MCF 10A (cell line): ENCODE data around the gene ROR1. TPM values are rescaled to one million over a fixed set of nuclear protein-coding genes. Genes with fewer than 3 reads are reported as not detected.

Experiments
- BruUV-seq: library from RNA; stranded (reverse); fragments of 400-500 nt; replicated peaks from 2 replicates; lab custom pipeline; 2021; lab: Mats Ljungman, UMichigan
- CTCF ChIA-PET: fragments of 300-600 bp; sonication (Branson Sonifier 250); formaldehyde crosslinking; extraction: SDS; loops from one replicate; lab custom pipeline; 2021; ENCODE audit warnings: antibody characterized with exemption, inconsistent platforms; lab: Yijun Ruan, JAX
- POLR2A ChIA-PET: fragments of 300-600, 350-650 bp; sonication (Branson Sonifier 250); formaldehyde crosslinking; extraction: SDS; loops from one replicate; lab custom pipeline; 2020; ENCODE audit warnings: antibody characterized with exemption, inconsistent platforms; lab: Yijun Ruan, JAX
- DNase-seq: peaks from one replicate; pipeline ENCODE4 v3.0.0-alpha.2; 2018; ENCODE audit not compliant: unreplicated experiment
- H3K27ac Mint-ChIP-seq: one replicate; pipeline ENCODE4 v1.8.0; 2022; ENCODE audit warnings: mild to moderate bottlenecking, low read depth, mixed read lengths; ENCODE audit not compliant: unreplicated experiment
- H3K27me3 Mint-ChIP-seq: one replicate; pipeline ENCODE4 v1.8.0; 2022; ENCODE audit warnings: mixed read lengths; ENCODE audit not compliant: insufficient read depth, unreplicated experiment
- H3K36me3 Mint-ChIP-seq: one replicate; pipeline ENCODE4 v1.8.0; 2022; ENCODE audit warnings: mild to moderate bottlenecking, moderate library complexity, mixed read lengths; ENCODE audit not compliant: insufficient read depth, unreplicated experiment
- H3K4me1 Mint-ChIP-seq: one replicate; pipeline ENCODE4 v1.8.0; 2022; ENCODE audit warnings: mixed read lengths; ENCODE audit not compliant: insufficient read depth, unreplicated experiment
- H3K4me3 Mint-ChIP-seq: one replicate; pipeline ENCODE4 v1.8.0; 2022; ENCODE audit warnings: mild to moderate bottlenecking, moderate library complexity, mixed read lengths; ENCODE audit not compliant: unreplicated experiment
- H3K9me3 Mint-ChIP-seq: one replicate; pipeline ENCODE4 v1.8.0; 2022; ENCODE audit warnings: mixed read lengths; ENCODE audit not compliant: unreplicated experiment
- intact Hi-C: fragments of 100-400 bp; cut with micrococcal nuclease; formaldehyde crosslinking; loops from 2 replicates; pipeline ENCODE4 v1.14.1; 2022
- total RNA-seq: library from RNA; stranded (reverse); gene quantifications from 2 replicates; pipeline ENCODE4 v1.2.3, GENCODE V29; 2022
- TF ChIP-seq, protein P1 (sequence below): fragments of 200-600 bp; IDR thresholded peaks from one replicate; pipeline ENCODE4 v1.8.0; 2022; ENCODE audit warnings: antibody characterized with exemption, mild to moderate bottlenecking; ENCODE audit not compliant: unreplicated experiment

ROR1 gene
- total RNA-seq, 1 experiment from 2014 or later = 4.6 TPM

GRCh38 chr1:63748641-63749040 is 25.2 kb upstream of the ROR1 start:
- Mint-ChIP-seq H3K4me3 (no peak overlapping the region), H3K9me3 (no peaks in the 10 kb centered on the region), H3K36me3 (no peaks in the 10 kb centered on the region), H3K4me1 (peaks cover 11% of the 10 kb centered on the region), H3K27me3 (no peaks in the 10 kb centered on the region), H3K27ac (no peak overlapping the region)
- no peak for DNase-seq
- CTCF ChIA-PET = interaction anchor here (0.6 to 1.2 kb wide), 2 partner anchors 174 to 433 kb away, joined by 3 read pairs; no protein-coding TSS in a partner anchor
- no TSS peak for BruUV-seq
- POLR2A ChIA-PET = interaction anchor here (1.7 kb wide), 1 partner anchor 8 kb away, joined by 5 read pairs; no protein-coding TSS in a partner anchor
- TF ChIP-seq, protein P1, sequence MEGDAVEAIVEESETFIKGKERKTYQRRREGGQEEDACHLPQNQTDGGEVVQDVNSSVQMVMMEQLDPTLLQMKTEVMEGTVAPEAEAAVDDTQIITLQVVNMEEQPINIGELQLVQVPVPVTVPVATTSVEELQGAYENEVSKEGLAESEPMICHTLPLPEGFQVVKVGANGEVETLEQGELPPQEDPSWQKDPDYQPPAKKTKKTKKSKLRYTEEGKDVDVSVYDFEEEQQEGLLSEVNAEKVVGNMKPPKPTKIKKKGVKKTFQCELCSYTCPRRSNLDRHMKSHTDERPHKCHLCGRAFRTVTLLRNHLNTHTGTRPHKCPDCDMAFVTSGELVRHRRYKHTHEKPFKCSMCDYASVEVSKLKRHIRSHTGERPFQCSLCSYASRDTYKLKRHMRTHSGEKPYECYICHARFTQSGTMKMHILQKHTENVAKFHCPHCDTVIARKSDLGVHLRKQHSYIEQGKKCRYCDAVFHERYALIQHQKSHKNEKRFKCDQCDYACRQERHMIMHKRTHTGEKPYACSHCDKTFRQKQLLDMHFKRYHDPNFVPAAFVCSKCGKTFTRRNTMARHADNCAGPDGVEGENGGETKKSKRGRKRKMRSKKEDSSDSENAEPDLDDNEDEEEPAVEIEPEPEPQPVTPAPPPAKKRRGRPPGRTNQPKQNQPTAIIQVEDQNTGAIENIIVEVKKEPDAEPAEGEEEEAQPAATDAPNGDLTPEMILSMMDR = no peak
- intact Hi-C loops = no loop called here

DNA sequence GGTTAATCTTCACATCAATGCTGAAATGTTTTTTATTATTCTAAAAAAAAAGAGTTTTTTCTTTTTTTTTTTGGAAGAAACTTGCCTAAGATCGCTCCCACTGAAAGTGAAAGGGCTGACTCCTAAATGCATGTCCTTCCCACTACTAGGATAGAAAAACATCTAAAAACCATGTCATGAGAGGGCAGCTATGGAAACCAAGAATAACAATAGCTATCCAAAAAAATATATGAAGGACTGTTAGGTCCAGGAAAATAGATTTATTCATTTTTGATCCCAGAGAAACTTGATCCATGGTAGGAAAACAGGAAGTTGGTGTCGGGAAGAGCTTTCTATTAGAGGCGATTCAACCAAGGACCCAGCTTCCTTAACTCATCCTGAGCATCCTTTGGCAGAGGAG is 23.1 kb upstream of the ROR1 start:
- no peak for DNase-seq
- intact Hi-C loops = no loop called here
- Mint-ChIP-seq H3K4me3 (no peak overlapping the region), H3K9me3 (no peaks in the 10 kb centered on the region), H3K36me3 (no peaks in the 10 kb centered on the region), H3K27me3 (no peaks in the 10 kb centered on the region), H3K27ac (no peak overlapping the region), H3K4me1 (peaks cover 11% of the 10 kb centered on the region)
- no TSS peak for BruUV-seq
- POLR2A ChIA-PET = no interaction called here
- TF ChIP-seq, protein P1 = no peak
- CTCF ChIA-PET = interaction anchor here (0.8 to 1.1 kb wide), 2 partner anchors 9 to 386 kb away, joined by 3 read pairs; no protein-coding TSS in a partner anchor

DNA sequence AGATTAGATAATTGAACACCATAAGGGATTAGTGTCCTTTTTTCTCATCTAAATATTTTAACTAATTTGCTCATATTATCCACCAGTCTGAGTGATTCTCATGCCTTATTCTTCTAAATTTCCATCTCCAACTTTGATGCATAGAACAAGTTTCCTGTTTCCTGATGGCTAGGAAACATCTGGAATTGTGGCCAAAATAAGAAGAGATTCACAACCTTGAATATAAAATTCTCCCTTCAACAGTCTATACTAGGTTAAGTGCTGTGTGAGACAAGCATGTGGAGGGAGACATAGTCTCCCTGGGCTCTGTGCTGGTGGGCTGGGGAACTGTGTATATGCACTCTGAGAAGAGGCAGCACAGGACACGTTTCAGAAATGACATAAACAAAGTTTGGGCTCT is 21.6 kb upstream of the ROR1 start:
- Mint-ChIP-seq H3K27ac (no peak overlapping the region), H3K4me1 (peaks cover 5% of the 10 kb centered on the region), H3K4me3 (no peak overlapping the region), H3K9me3 (no peaks in the 10 kb centered on the region), H3K27me3 (no peaks in the 10 kb centered on the region), H3K36me3 (no peaks in the 10 kb centered on the region)
- no peak for DNase-seq
- POLR2A ChIA-PET = no interaction called here
- CTCF ChIA-PET = no interaction called here
- TF ChIP-seq, protein P1 = no peak
- intact Hi-C loops = no loop called here
- no TSS peak for BruUV-seq

DNA sequence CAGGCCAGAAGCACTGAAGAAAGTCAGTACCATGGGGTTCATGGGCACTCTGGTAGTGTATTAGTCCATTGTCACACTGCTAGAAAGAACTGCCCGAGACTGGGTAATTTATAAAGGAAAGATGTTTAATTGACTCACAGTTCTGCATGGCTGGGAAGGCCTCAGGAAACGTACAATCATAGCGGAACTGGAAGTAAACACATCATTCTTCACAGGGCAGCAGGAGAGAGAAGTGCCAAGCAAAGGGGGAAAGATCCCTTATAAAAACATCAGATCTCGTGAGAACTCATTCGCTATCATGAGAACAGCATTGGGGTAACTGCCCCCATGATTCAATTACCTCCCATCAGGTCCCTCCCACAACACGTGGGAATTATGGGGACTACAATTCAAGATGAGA is 20.2 kb upstream of the ROR1 start:
- ChIA-PET POLR2A (interaction anchor here (0.7 kb wide), 1 partner anchor 721 kb away, joined by 3 read pairs; no protein-coding TSS in a partner anchor), CTCF (no interaction called here)
- H3K4me3 Mint-ChIP-seq = no peak overlapping the region
- H3K36me3 Mint-ChIP-seq = no peaks in the 10 kb centered on the region
- no peaks in the 10 kb centered on the region for H3K9me3 Mint-ChIP-seq
- H3K27me3 Mint-ChIP-seq = no peaks in the 10 kb centered on the region
- no peak for DNase-seq
- TF ChIP-seq, protein P1 = no peak
- intact Hi-C loops = no loop called here
- BruUV-seq = no TSS peak
- no peak overlapping the region for H3K27ac Mint-ChIP-seq
- peaks cover 5% of the 10 kb centered on the region for H3K4me1 Mint-ChIP-seq
